Ishikawa (cell line): ENCODE data around the gene NEO1.

ENCODE experiments used
- CEBPB ChIP-seq: IDR thresholded peaks from 2 replicates; pipeline ENCODE4 v1.6.1; 2012
- CREB1 ChIP-seq: IDR thresholded peaks from 2 replicates; pipeline ENCODE4 v1.6.1; 2012; ENCODE audit warnings: low read depth
- EGR1 ChIP-seq: IDR thresholded peaks from 2 replicates; pipeline ENCODE4 v1.6.1; 2012
- EP300 ChIP-seq: IDR thresholded peaks from 2 replicates; pipeline ENCODE4 v1.6.1; 2012; ENCODE audit warnings: borderline replicate concordance
- FOXM1 ChIP-seq: IDR thresholded peaks from 2 replicates; pipeline ENCODE4 v1.6.1; 2012; ENCODE audit warnings: low read depth, borderline replicate concordance
- NFIC ChIP-seq: IDR thresholded peaks from 2 replicates; pipeline ENCODE4 v1.6.1; 2012
- RAD21 ChIP-seq: IDR thresholded peaks from 2 replicates; pipeline ENCODE4 v1.6.1; 2012; ENCODE audit warnings: low read depth
- TAF1 ChIP-seq: IDR thresholded peaks from 2 replicates; pipeline ENCODE4 v1.6.1; 2012; ENCODE audit warnings: low read depth, mild to moderate bottlenecking
- TCF12 ChIP-seq: IDR thresholded peaks from 2 replicates; pipeline ENCODE4 v1.6.1; 2012; ENCODE audit warnings: low read depth
- TEAD4 ChIP-seq: IDR thresholded peaks from 2 replicates; pipeline ENCODE4 v1.6.1; 2012
- YY1 ChIP-seq: IDR thresholded peaks from 2 replicates; pipeline ENCODE4 v1.6.1; 2012; ENCODE audit warnings: low read depth
- ZBTB7A ChIP-seq: IDR thresholded peaks from 2 replicates; pipeline ENCODE4 v1.6.1; 2012; ENCODE audit warnings: low read depth
- TF ChIP-seq, protein P1 (sequence below): IDR thresholded peaks from 2 replicates; pipeline ENCODE4 v1.6.1; 2012
- TF ChIP-seq, protein P2 (sequence below): IDR thresholded peaks from 2 replicates; pipeline ENCODE4 v1.6.1; 2012
- TF ChIP-seq, protein P3 (sequence below): IDR thresholded peaks from 2 replicates; pipeline ENCODE4 v1.6.1; 2012; ENCODE audit warnings: low read depth, mild to moderate bottlenecking

Gene NEO1

DNA sequence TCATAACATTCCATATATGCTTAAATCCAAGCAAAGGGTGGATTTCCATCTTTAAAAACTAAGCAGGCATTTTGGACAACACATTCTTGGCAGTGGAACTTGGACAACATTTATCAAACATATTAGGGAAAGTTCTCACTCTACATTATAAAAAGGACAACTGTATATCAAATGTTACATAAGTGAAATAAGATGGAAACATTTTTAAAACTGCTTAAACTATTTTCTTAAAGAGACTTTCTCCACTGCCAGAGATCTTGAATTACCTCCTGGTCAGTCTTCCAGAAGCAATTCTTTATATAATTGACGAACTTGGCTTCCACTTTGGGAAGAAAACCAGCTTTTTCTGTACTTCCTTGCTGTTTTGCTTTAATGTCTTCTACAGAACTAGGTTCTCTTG lies 109.3 kb downstream of the NEO1 start:
- TF ChIP-seq, protein P1, sequence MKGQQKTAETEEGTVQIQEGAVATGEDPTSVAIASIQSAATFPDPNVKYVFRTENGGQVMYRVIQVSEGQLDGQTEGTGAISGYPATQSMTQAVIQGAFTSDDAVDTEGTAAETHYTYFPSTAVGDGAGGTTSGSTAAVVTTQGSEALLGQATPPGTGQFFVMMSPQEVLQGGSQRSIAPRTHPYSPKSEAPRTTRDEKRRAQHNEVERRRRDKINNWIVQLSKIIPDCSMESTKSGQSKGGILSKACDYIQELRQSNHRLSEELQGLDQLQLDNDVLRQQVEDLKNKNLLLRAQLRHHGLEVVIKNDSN, result no peak
- no peak for TF ChIP-seq FOXM1
- no peak for TF ChIP-seq EGR1
- TF ChIP-seq, protein P2, sequence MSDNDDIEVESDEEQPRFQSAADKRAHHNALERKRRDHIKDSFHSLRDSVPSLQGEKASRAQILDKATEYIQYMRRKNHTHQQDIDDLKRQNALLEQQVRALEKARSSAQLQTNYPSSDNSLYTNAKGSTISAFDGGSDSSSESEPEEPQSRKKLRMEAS, result no peak
- no peak for TF ChIP-seq NFIC
- no peak for TF ChIP-seq RAD21
- no peak for TF ChIP-seq CREB1
- no peak for TF ChIP-seq EP300
- TF ChIP-seq ZBTB7A, result no peak
- TF ChIP-seq TCF12, result no peak
- TF ChIP-seq TEAD4, result no peak
- TF ChIP-seq, protein P3, sequence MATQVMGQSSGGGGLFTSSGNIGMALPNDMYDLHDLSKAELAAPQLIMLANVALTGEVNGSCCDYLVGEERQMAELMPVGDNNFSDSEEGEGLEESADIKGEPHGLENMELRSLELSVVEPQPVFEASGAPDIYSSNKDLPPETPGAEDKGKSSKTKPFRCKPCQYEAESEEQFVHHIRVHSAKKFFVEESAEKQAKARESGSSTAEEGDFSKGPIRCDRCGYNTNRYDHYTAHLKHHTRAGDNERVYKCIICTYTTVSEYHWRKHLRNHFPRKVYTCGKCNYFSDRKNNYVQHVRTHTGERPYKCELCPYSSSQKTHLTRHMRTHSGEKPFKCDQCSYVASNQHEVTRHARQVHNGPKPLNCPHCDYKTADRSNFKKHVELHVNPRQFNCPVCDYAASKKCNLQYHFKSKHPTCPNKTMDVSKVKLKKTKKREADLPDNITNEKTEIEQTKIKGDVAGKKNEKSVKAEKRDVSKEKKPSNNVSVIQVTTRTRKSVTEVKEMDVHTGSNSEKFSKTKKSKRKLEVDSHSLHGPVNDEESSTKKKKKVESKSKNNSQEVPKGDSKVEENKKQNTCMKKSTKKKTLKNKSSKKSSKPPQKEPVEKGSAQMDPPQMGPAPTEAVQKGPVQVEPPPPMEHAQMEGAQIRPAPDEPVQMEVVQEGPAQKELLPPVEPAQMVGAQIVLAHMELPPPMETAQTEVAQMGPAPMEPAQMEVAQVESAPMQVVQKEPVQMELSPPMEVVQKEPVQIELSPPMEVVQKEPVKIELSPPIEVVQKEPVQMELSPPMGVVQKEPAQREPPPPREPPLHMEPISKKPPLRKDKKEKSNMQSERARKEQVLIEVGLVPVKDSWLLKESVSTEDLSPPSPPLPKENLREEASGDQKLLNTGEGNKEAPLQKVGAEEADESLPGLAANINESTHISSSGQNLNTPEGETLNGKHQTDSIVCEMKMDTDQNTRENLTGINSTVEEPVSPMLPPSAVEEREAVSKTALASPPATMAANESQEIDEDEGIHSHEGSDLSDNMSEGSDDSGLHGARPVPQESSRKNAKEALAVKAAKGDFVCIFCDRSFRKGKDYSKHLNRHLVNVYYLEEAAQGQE, result no peak
- TF ChIP-seq YY1, result no peak
- TF ChIP-seq TAF1, result no peak

DNA sequence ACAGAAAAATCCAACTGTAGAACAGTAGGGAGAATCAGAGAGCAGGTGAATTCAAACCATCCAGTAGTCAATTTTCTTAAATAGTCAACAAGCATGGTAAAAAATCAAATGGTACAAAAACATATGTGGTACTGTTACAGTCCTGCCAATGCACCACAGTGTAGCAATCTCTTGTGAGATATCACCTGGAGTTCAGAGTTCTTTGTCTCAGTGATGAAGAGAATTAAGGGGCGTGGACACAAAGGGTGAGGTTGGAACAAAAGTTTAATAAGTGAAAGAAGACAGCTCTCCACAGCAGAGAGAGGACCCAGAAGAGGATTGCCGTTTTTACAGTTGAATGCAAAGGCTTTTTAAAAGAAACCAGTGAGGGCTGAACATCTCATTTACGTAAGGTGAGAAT lies 113.2 kb downstream of the NEO1 start:
- TF ChIP-seq CREB1 (no peak), FOXM1 (no peak)

DNA sequence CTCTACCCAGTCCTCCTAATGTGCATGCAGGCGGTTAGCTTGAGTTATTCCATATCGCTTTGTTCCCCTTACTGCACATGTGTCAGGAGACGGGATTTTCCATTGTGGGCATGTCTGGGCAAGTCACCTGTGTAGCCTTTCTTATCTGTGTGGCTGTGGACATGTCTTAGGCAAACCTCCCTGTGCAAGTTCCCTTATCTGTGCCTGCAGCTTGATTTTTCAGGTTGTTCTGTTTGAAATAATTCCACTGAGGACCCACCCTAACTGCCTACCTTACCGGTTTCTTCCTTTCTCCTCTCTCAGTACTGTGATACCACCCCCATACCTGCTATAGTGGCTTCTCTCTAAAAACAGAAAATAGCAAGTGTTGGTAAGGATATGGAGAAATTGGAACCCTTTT lies 113.6 kb downstream of the NEO1 start:
- TF ChIP-seq EP300 (no peak), CREB1 (no peak), NFIC (no peak), FOXM1 (no peak), TCF12 (no peak), CEBPB (no peak), YY1 (no peak), TEAD4 (no peak), RAD21 (no peak), EGR1 (no peak), ZBTB7A (no peak), TAF1 (no peak)
- TF ChIP-seq, protein P1, result no peak
- TF ChIP-seq, protein P2, result no peak
- TF ChIP-seq, protein P3, result no peak

DNA sequence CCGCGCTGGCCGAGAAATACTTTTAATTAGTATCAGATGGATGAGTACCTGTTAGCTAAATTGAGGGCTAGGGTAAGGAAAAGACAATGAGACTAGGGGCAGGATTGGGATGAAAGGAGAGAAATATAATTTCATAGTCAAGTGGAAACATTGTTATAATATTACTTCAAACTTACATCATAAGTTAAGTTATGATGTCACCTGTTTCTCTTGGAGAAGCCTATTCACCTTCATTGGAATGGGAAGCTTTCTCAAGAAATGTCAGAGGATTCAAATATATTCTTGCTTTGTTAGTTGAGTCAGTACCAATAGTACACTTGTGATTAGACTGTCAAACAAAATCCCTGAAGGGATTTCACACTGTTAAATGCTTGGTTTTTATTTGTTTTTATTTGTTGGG lies 116.2 kb downstream of the NEO1 start:
- no peak for TF ChIP-seq FOXM1
- no peak for TF ChIP-seq EGR1
- TF ChIP-seq, protein P3, result no peak

DNA sequence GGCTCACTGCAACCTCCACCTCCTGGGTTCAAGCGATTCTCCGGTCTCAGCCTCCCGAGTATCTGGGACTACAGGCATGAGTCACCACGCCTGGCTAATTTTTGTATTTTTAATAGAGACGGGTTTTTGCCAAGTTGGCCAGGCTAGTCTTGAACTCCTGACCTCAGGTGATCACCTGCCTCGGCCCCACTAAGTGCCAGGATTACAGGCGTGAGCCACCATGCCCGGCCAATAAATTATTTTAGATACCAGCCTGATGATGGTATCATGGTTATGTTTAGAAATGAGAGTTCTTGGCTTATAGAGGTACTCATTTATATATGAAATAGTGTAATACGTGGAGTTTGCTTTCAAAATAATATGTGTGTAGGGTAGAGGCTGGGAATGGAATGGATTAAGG lies 119.4 kb downstream of the NEO1 start:
- no peak for TF ChIP-seq RAD21
- TF ChIP-seq TAF1, result no peak
- no peak for TF ChIP-seq ZBTB7A
